Raji (cell line): ENCODE measurements around the gene FOXG1.

ENCODE experiments used
- POLR2A ChIP-seq: IDR thresholded peaks from 2 replicates; pipeline ENCODE4 v1.6.1; 2011; ENCODE audit warnings: low read depth, low read length, control low read depth; ENCODE audit not compliant: insufficient read depth

FOXG1 gene

DNA sequence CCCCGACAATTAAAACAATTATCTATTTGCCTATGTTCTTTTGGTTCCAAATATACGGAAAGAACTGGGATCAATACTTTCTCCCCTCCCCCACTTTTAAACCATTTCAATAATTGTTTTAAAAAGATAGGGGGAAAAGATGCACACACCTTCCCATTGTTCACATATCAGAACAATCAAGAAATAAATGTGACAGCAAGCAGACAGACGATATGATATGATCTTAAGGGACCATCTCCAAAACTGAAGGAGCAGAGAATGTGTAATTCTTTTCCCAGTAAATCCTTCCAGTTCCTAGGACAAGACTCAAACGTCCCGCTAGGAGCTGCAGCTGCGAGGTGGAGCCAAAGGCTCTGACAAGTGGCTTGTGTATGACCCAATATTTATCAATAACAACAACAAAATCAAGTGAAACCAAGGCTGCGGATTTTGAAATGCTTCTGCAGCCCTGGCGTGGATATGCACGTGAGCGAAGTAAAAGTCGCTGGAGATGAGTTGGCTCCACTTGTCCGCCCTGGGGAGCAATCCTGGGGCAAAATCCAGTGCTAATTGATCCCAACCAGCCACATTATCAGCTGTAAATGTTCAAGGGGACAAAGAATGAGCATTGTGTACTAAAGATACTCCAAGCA, 8.2 kb upstream of the FOXG1 start:
- TF ChIP-seq POLR2A: no peak

DNA sequence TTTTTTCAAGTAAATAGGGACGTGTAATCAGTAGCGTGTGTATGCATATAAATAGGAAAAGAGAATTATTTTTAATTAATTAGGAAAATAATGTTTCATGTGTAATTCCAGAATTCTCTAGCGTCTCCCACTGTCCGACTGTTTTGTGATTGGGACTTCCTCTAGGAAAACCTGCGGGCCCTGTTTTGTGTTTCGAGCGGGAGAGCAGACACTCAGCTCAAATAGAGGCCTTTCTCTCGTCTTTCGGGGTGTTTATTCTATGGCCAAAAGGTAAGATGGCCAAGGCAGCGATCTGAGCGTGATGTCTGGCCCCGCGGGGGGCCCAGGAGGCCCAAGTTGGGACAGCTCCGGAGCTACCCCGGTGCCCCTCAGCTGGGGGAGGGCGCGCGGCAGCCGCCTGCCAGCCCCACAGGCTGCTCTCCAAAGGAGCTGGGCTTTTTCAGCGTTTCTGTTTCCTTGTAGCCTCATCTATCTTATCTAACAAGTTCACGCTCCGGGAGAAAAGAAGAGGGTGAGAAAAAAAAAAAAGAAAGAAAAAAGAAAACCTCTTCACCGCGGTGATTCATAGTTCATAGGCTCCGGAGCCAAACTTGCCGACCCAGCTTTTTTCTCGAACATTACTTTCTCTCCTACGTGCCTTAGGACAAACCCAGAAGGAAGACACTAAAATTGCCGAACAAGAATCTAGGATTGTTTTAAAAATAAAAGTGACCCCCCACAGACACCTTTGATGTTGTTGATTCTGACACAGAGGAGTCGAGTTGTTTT, 7.5 kb upstream of the FOXG1 start:
- TF ChIP-seq POLR2A: no peak

DNA sequence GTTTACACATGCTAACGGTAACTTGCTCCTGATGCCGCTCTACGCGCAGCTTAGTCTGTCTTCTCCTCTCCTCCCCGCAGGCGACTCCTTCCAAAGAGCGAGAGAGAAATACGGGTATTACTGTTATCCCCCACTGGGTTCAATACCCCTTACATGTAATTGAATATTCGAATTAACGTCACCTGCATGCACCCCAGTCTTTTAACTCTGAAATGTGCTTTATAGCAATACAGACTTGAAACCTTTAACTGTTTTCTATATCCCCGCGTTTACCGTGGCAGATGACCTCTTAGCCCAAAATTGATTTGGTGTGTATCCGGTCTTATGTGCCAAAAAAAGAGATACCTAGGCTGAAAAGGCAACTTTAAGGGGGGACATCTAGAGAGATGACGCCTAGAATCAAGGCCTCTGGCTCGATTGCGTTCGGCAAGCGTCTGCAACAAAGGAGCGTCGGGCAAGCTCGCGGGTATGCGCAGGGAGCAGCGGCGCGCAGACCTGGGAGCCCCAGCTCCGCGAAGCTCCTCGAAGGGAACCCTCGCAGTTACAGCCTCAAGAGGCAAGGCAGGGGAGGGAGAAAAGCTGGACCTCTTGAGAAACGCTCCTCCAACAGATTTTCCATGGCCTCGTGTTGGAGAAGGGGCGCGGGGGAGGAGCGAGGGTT, 6.8 kb upstream of the FOXG1 start:
- no peak for TF ChIP-seq POLR2A

DNA sequence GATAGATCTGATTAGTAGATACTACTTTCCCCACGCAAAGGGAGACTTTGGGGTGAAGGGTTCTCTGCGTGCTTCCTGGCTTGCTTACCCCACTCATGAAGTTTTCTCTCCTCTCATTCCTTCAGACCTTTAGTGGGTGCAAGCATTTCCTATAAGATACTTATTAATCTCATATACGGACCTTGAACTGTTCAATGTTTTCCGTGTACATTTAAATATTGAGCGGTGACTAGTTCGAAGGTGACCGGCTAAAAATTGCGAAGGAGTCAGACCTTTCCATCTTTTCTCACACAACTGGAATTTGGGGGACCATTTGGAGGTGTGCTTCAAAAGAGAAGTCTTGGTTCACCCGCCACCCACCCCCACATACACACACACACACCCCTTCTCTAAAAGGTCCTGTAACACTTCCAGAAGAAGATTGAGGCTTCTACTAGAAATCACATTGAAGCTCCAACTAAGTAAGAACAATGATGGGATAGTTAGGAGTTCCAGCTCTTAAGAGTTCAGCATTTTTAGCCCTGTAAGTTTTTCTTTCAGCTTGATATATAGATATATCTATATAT, 6.1 kb upstream of the FOXG1 start:
- no peak for TF ChIP-seq POLR2A

- TF ChIP-seq POLR2A: no peak
Observed at GRCh38 chr14:28761438-28762291, 4.9 kb upstream of the FOXG1 start.

GRCh38 chr14:28762303-28762954, 4.2 kb upstream of the FOXG1 start:
- no peak for TF ChIP-seq POLR2A

- TF ChIP-seq POLR2A: no peak
Observed at GRCh38 chr14:28762955-28763326, 3.6 kb upstream of the FOXG1 start.

DNA sequence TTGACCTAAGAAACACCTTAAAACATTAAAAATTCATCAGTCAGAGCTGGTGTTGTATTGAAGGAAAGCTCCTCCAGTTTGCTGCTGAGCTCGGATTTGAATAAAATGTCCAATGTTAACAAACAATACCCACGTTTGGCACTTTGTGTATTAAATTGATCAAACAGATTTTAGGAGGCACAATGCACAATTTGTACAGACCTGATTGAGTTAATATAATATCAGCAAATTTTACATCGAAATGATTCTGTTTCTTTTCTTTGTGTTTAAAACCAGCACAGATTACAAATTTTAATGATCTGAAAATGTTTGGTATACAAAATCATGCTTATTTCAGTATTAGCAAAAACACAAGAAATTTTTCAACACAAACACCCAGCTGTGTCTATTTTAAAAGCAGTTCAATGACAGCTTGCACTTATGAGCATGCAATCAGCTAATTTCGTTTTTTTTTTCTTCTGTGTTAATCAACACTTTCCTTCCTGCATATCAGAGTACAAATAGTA, 2.8 kb upstream of the FOXG1 start:
- no peak for TF ChIP-seq POLR2A

GRCh38 chr14:28764257-28765160, 2.1 kb upstream of the FOXG1 start:
- TF ChIP-seq POLR2A: no peak

GRCh38 chr14:28765169-28765830, 1.3 kb upstream of the FOXG1 start:
- TF ChIP-seq POLR2A: no peak

DNA sequence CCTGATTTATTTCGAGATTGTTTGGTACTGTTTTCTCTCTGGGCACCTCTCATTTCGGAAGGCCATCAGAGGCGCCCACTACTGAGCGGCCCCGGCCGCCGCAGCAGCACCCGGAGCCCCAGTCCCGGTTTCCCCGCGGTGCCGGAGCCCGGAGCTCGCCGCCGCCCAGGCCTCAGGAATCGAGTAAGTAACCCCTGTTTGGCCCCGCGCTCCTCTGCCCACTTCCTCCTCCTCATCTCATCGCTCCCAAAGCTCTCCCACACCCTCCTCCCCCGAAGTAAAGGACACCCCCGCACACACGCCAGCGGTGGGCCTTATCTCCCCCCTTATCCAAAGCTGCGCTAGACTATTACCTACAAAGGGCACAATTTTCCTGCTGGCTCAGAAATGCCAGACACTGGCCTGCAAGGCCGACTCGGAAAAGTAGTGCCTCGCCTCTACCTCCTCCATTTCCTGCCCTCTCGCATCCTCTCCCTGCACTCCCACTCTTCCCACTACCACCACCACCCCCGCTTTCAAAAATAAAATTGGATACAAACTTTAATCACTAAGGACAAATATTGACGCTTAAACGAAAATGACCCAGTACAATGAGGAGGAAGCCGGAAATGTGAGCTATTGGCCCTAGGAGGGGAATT, 637 bp upstream of the FOXG1 start:
- TF ChIP-seq POLR2A: no peak

DNA sequence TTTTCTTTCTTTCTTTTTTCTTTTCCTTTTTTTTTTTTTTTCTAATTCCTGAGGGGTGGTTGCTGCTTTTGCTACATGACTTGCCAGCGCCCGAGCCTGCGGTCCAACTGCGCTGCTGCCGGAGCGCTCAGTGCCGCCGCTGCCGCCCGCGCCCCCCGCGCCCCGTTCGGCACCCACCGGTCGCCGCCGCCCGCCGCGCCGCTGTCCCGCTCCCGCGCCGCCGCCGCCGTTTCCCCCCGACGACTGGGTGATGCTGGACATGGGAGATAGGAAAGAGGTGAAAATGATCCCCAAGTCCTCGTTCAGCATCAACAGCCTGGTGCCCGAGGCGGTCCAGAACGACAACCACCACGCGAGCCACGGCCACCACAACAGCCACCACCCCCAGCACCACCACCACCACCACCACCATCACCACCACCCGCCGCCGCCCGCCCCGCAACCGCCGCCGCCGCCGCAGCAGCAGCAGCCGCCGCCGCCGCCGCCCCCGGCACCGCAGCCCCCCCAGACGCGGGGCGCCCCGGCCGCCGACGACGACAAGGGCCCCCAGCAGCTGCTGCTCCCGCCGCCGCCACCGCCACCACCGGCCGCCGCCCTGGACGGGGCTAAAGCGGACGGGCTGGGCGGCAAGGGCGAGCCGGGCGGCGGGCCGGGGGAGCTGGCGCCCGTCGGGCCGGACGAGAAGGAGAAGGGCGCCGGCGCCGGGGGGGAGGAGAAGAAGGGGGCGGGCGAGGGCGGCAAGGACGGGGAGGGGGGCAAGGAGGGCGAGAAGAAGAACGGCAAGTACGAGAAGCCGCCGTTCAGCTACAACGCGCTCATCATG, 654 bp downstream of the FOXG1 start:
- no peak for TF ChIP-seq POLR2A
